NCI-H1694 (cell line): ENCODE data around the gene SLC6A13.
"Not testable (repeated sequence)": the region's sequence is repeated elsewhere in the genome, so short reads cannot be mapped to it uniquely, and the experiment has no call there.

Experiments used
- DNase-seq: peaks from one replicate; lab custom pipeline; 2025; lab: John Stamatoyannopoulos, UW

Gene SLC6A13

GRCh38 chr12:233615-233968, 29.0 kb downstream of the SLC6A13 start:
- DNase-seq: no peak

GRCh38 chr12:232731-233614, 29.7 kb downstream of the SLC6A13 start:
- no peak for DNase-seq

GRCh38 chr12:230925-231671, 31.5 kb downstream of the SLC6A13 start:
- no peak for DNase-seq

- no peak for DNase-seq
Measured at GRCh38 chr12:229441-230191, 33.0 kb downstream of the SLC6A13 start.

GRCh38 chr12:228846-229200, 33.8 kb downstream of the SLC6A13 start:
- no peak for DNase-seq

GRCh38 chr12:227923-228845, 34.5 kb downstream of the SLC6A13 start:
- DNase-seq: no peak

GRCh38 chr12:227286-227915, 35.2 kb downstream of the SLC6A13 start:
- DNase-seq: no peak

GRCh38 chr12:226401-226800, 36.2 kb downstream of the SLC6A13 start:
- no peak for DNase-seq

GRCh38 chr12:225012-225411, 37.6 kb downstream of the SLC6A13 start:
- no peak for DNase-seq

GRCh38 chr12:224330-224729, 38.3 kb downstream of the SLC6A13 start:
- DNase-seq: no peak

- no peak for DNase-seq
Measured at GRCh38 chr12:223841-224240, 38.8 kb downstream of the SLC6A13 start.

GRCh38 chr12:221736-222135, 40.9 kb downstream of the SLC6A13 start:
- no peak for DNase-seq

- DNase-seq: no peak
Measured at GRCh38 chr12:220946-221550, 41.6 kb downstream of the SLC6A13 start.

GRCh38 chr12:220491-220890, 42.1 kb downstream of the SLC6A13 start:
- no peak for DNase-seq

- peak; percentile 76 for DNase-seq
Measured at GRCh38 chr12:219891-220352, 42.7 kb downstream of the SLC6A13 start.

GRCh38 chr12:218728-219590, 43.7 kb downstream of the SLC6A13 start:
- DNase-seq: no peak

- no peak for DNase-seq
Measured at GRCh38 chr12:218221-218620, 44.4 kb downstream of the SLC6A13 start.

GRCh38 chr12:217029-217428, 45.6 kb downstream of the SLC6A13 start:
- DNase-seq: not testable (repeated sequence)

- no peak for DNase-seq
Measured at GRCh38 chr12:215116-215515, 47.5 kb downstream of the SLC6A13 start.
